CD4-positive, alpha-beta memory T cell (primary cell): Measurements from ENCODE around the gene SCG3. TPM values are rescaled to one million over a fixed set of nuclear protein-coding genes. Genes with fewer than 3 reads are reported as not detected.
A peak's percentile ranks its signal among the peaks of the same experiment; 100 is the strongest.
"Not testable (repeated sequence)": the region's sequence is repeated elsewhere in the genome, so short reads cannot be mapped to it uniquely, and the experiment has no call there.

Experiments
- CTCF ChIA-PET: fragments of 350-600 bp; sonication (Branson Sonifier 250); formaldehyde crosslinking; loops from one replicate; lab custom pipeline; 2021; ENCODE audit warnings: inconsistent platforms; ENCODE audit not compliant: partially characterized antibody; lab: Charles Lee
- POLR2A ChIA-PET: fragments of 350-600 bp; sonication (Branson Sonifier 250); formaldehyde crosslinking; loops from one replicate; lab custom pipeline; 2021; ENCODE audit not compliant: partially characterized antibody; lab: Charles Lee
- DNase-seq, 5 donors: peaks; one replicate each; pipeline versions ENCODE4 v3.0.0 to v3.0.0-alpha.2; 2020 to 2022; ENCODE audit warnings: mixed read lengths in 1 of 5
- H3K27ac ChIP-seq: one replicate; pipeline ENCODE4 v1.7.0; 2013; ENCODE audit warnings: low read depth, low read length
- H3K27me3 ChIP-seq: 2 replicates; pipeline ENCODE4 v1.7.0; 2013; ENCODE audit warnings: mild to moderate bottlenecking, low read length, moderate library complexity; ENCODE audit not compliant: insufficient read depth
- H3K36me3 ChIP-seq: 2 replicates; pipeline ENCODE4 v1.7.0; 2013; ENCODE audit warnings: mild to moderate bottlenecking, low read length, moderate library complexity; ENCODE audit not compliant: insufficient read depth
- H3K4me1 ChIP-seq: 2 replicates; pipeline ENCODE4 v1.7.0; 2013; ENCODE audit warnings: mild to moderate bottlenecking, low read length, moderate library complexity; ENCODE audit not compliant: insufficient read depth
- H3K4me3 ChIP-seq, 2 donors: one replicate each; pipeline ENCODE4 v1.7.0; 2013; ENCODE audit warnings: low read length in 2 of 2, mild to moderate bottlenecking in 1 of 2
- H3K9me3 ChIP-seq, 2 donors: one replicate each; pipeline ENCODE4 v1.7.0; 2013; ENCODE audit warnings: low read length in 2 of 2, control low read depth in 1 of 2; ENCODE audit not compliant: control insufficient read depth in 1 of 2
- H3K27ac Mint-ChIP-seq, 7 donors: one replicate each; pipeline ENCODE4 v1.8.0; 2020 to 2021; ENCODE audit warnings: mixed read lengths in 7 of 7, mild to moderate bottlenecking in 6 of 7, inconsistent platforms in 3 of 7, moderate library complexity in 3 of 7
- H3K27me3 Mint-ChIP-seq, 2 donors: one replicate each; pipeline ENCODE4 v1.8.0; 2020 to 2021; ENCODE audit warnings: mixed read lengths in 2 of 2
- H3K36me3 Mint-ChIP-seq, 2 donors: one replicate each; pipeline ENCODE4 v1.8.0; 2020 to 2021; ENCODE audit warnings: mixed read lengths in 2 of 2, inconsistent platforms in 1 of 2, mild to moderate bottlenecking in 1 of 2
- H3K4me1 Mint-ChIP-seq, 4 donors: one replicate each; pipeline ENCODE4 v1.8.0; 2020 to 2021; ENCODE audit warnings: mixed read lengths in 4 of 4, mild to moderate bottlenecking in 1 of 4
- H3K4me3 Mint-ChIP-seq, 8 donors: one replicate each; pipeline ENCODE4 v1.8.0; 2020 to 2021; ENCODE audit warnings: mixed read lengths in 8 of 8, mild to moderate bottlenecking in 7 of 8, moderate library complexity in 6 of 8, inconsistent platforms in 3 of 8
- H3K9me3 Mint-ChIP-seq, 8 donors: one replicate each; pipeline ENCODE4 v1.8.0; 2020 to 2021; ENCODE audit warnings: mixed read lengths in 8 of 8, mild to moderate bottlenecking in 5 of 8, inconsistent platforms in 3 of 8, moderate library complexity in 1 of 8
- intact Hi-C: fragments of 100-400 bp; cut with micrococcal nuclease; formaldehyde crosslinking; loops from one replicate; pipeline ENCODE4 v1.15.1; 2023
- polyA plus RNA-seq, 2 donors: library from polyadenylated mRNA; unstranded; fragments of 300-500 nt; fragmentation: Illumina TruSeq; gene quantifications; one replicate each; pipeline ENCODE4 v1.2.3, GENCODE V29; 2021
- total RNA-seq, 2 experiments: library from RNA; stranded (reverse); gene quantifications; one replicate each; pipeline ENCODE4 v1.2.3, GENCODE V29; 2021

The SCG3 gene
- total and polyA plus RNA-seq, 4 experiments from 2014 or later = not detected

DNA sequence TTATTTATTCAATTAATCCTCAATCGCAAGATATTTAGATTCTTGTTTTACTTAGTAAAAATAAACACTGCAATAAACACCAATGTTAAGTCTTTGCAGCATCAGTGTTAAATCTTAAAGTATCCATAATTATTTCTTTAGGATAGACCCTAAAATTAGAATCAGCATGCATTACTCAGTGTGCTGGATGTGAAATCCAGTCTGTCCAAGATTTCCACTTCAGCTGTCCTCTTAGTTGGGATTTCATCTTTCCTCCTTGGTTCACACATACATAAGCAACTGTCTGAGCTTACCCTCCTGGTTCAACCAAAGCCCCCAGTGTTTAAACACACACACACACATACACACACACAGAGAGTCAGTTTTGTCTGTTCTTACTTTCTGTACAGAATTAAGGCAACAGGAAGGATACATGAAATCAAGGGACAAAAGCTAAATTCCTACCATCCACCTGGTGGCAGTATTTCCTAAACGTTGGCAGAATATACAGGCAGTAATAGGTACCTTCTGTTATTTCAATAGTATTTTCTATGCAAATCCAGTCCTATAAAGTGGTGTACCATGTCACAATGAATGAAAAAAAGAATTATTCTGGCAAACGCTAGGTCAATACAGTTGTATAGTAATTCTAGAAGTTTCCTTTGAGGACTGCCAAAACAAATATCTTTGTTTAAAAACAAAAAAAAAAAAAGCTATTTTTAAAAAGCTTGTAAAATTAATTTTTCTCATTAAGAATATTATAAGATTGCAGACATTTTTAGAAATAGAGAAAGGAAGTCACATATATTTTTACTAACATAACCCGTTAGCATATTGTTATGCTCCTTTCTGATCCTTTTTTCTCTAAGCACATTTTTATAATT is 31.4 kb upstream of the SCG3 start:
- Histone ChIP-seq H3K27ac (no peak overlapping the region), H3K27me3 (no peaks in the 10 kb centered on the region), H3K4me1 (no peaks in the 10 kb centered on the region), H3K36me3 (no peaks in the 10 kb centered on the region), H3K4me3 (no peak overlapping the region), H3K9me3 (no peaks in the 10 kb centered on the region)
- ChIA-PET POLR2A (interaction anchor here (1.1 to 2.2 kb wide), 3 partner anchors 87 to 127 kb away, joined by 6 to 23 read pairs (median 7); partner anchors contain the start of gene LYSMD2), CTCF (interaction anchor here (0.6 to 8.8 kb wide), 33 partner anchors 8 to 578 kb away, joined by 3 to 283 read pairs (median 5); partner anchors contain the start of genes DMXL2 and LYSMD2)
- intact Hi-C loops = loop anchor here (1.0 to 10.0 kb wide), 3 partner anchors 85 to 255 kb away; no protein-coding TSS in a partner anchor
- no peaks in the 10 kb centered on the region for H3K36me3 Mint-ChIP-seq
- DNase-seq = peak; percentile 65 to 72 (median 68)
- H3K27ac Mint-ChIP-seq = no peak overlapping the region
- no peaks in the 10 kb centered on the region for H3K4me1 Mint-ChIP-seq
- H3K27me3 Mint-ChIP-seq = no peaks in the 10 kb centered on the region
- no peak overlapping the region for H3K4me3 Mint-ChIP-seq
- H3K9me3 Mint-ChIP-seq = no peaks in the 10 kb centered on the region

DNA sequence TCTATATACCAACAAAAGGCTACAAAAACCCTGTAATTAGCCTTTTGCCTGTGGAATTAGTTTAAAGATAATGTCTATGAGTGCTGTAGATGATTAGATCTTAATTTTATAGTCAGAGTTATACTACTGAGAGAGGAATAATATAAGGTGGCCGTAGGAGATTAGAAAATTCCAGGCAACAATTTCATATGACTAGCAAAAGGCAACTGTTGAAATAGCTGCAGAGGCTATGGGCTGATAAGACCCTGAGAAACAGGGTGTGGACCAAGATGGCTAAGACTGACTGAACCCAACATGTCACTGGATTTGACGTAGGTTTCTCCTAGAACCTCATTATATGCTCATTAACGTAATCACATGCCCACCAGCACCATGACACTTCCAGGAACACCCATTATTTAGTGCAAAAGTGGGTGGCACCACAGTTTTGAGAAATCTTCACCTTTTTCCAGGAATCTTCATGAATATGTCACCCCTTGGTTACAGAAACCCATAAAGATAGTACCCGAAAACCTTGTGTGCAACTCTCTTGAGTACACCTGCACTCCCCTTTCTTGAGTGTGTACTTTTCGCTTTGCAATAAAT is 29.1 kb upstream of the SCG3 start:
- no peak overlapping the region for H3K4me3 ChIP-seq
- POLR2A ChIA-PET = no interaction called here
- intact Hi-C loops = loop anchor here (10.0 kb wide), 1 partner anchor 253 kb away; no protein-coding TSS in a partner anchor
- H3K4me3 Mint-ChIP-seq = no peak overlapping the region
- no peaks in the 10 kb centered on the region for H3K9me3 ChIP-seq
- no peak for DNase-seq
- no peak overlapping the region for H3K27ac Mint-ChIP-seq
- no peaks in the 10 kb centered on the region for H3K4me1 ChIP-seq
- no peaks in the 10 kb centered on the region for H3K27me3 ChIP-seq
- H3K36me3 ChIP-seq = no peaks in the 10 kb centered on the region
- no peaks in the 10 kb centered on the region for H3K36me3 Mint-ChIP-seq
- CTCF ChIA-PET = interaction anchor here (8.8 kb wide), 1 partner anchor 123 kb away, joined by 283 read pairs; no protein-coding TSS in a partner anchor
- no peaks in the 10 kb centered on the region for H3K4me1 Mint-ChIP-seq
- H3K27ac ChIP-seq = no peak overlapping the region
- H3K27me3 Mint-ChIP-seq = no peaks in the 10 kb centered on the region
- no peaks in the 10 kb centered on the region for H3K9me3 Mint-ChIP-seq

DNA sequence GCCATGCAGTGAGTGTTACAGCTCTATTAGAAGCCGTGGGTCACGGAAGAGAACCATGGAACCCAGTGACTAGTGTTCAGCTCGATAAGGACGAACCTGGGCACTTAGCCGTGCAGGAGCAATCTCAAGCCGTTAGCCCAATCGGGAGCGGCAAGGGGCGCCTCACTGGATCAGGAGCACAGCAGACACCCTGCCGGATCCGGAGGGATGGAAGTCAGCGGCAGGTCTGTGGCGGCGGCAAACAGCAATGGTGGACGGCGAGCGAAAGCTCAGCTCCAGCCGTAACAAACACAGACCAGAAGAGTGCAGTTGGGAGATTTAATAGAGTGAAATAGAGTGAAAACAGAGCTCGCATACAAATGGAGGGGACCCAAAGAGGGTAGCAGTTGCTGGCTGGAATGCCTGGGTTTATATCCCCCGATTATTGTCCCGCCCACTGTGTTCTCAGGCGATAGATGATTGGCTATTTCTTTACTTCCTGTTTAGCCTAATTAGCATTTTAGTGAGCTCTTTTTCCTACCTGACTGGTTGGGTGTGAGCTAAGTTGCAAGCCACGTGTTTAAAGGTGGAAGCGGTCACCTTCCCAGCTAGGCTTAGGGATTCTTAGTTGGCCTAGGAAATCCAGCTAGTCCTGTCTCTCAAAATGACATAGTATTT is 25.8 kb upstream of the SCG3 start:
- H3K36me3 Mint-ChIP-seq, H3K27me3 Mint-ChIP-seq, H3K27ac ChIP-seq, H3K27me3 ChIP-seq, H3K9me3 Mint-ChIP-seq, H3K4me1 ChIP-seq, H3K4me1 Mint-ChIP-seq, H3K4me3 ChIP-seq, H3K4me3 Mint-ChIP-seq, H3K9me3 ChIP-seq, H3K27ac Mint-ChIP-seq, H3K36me3 ChIP-seq: not testable (repeated sequence)
- CTCF ChIA-PET = interaction anchor here (0.8 to 3.9 kb wide), 3 partner anchors 112 to 121 kb away, joined by 3 to 18 read pairs (median 5); no protein-coding TSS in a partner anchor
- intact Hi-C loops = loop anchor here (10.0 kb wide), 1 partner anchor 249 kb away; no protein-coding TSS in a partner anchor
- DNase-seq = peak in 1 of 5 donors; percentile 1
- POLR2A ChIA-PET = interaction anchor here (0.6 kb wide), 1 partner anchor 102 kb away, joined by 3 read pairs; no protein-coding TSS in a partner anchor

DNA sequence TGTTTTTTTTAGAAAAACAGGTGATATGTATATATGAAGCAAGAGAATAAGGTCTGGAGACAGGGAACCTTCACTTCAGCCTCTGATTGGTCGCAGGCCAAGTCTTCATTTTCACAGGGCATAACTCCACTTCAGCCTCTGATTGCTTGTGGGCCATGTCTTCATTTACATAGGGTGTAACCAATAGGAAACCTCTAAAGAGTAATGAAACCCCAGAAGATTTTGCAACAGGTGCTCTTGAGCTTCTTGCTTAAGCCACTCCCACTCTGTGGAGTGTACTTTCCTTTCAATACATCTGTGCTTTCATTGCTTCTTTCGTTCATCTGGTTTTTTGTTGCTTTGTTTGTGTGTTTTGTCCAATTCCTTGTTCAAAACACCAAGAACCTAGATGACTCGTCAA is 22.6 kb upstream of the SCG3 start:
- intact Hi-C loops = loop anchor here (10.0 kb wide), 1 partner anchor 246 kb away; no protein-coding TSS in a partner anchor
- H3K9me3 Mint-ChIP-seq = no peaks in the 10 kb centered on the region
- H3K27me3 Mint-ChIP-seq = peaks cover 0 to 3% of the 10 kb centered on the region in 2 donors
- Histone ChIP-seq H3K9me3 (no peaks in the 10 kb centered on the region), H3K4me3 (no peak overlapping the region), H3K4me1 (no peaks in the 10 kb centered on the region), H3K27ac (no peak overlapping the region), H3K36me3 (no peaks in the 10 kb centered on the region), H3K27me3 (no peaks in the 10 kb centered on the region)
- CTCF ChIA-PET = interaction anchor here (1.3 to 1.8 kb wide), 2 partner anchors 9 to 118 kb away, joined by 3 to 8 read pairs; no protein-coding TSS in a partner anchor
- no peaks in the 10 kb centered on the region for H3K4me1 Mint-ChIP-seq
- no peaks in the 10 kb centered on the region for H3K36me3 Mint-ChIP-seq
- POLR2A ChIA-PET = no interaction called here
- H3K4me3 Mint-ChIP-seq = no peak overlapping the region
- H3K27ac Mint-ChIP-seq = no peak overlapping the region
- DNase-seq = no peak

DNA sequence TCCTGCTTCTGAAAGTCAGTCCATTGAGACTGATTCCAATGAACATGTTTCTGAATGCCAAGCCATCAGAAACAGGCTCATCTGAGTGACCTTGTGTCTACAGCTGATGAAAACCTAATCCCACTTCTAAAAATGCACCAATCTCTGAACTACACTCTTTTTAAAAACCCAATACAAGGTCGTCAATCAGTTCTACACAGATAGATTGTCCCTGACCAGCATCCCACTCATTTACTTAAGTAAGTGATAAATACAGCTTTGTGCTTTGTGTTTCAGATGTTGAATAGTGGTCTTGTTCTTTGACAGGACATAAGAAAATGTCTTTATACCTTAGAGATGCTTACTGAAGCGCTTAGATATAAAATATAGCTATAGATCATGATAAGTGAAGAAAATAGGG is 20.2 kb upstream of the SCG3 start:
- H3K4me1 Mint-ChIP-seq = no peaks in the 10 kb centered on the region
- ChIA-PET POLR2A (no interaction called here), CTCF (interaction anchor here (2.0 kb wide), 1 partner anchor 11 kb away, joined by 5 read pairs; no protein-coding TSS in a partner anchor)
- peaks cover 0 to 3% of the 10 kb centered on the region in 2 donors for H3K27me3 Mint-ChIP-seq
- intact Hi-C loops = no loop called here
- no peaks in the 10 kb centered on the region for H3K4me1 ChIP-seq
- DNase-seq = no peak
- H3K4me3 ChIP-seq = no peak overlapping the region
- no peaks in the 10 kb centered on the region for H3K27me3 ChIP-seq
- no peaks in the 10 kb centered on the region for H3K36me3 Mint-ChIP-seq
- no peak overlapping the region for H3K27ac ChIP-seq
- H3K9me3 Mint-ChIP-seq = no peaks in the 10 kb centered on the region
- H3K27ac Mint-ChIP-seq = no peak overlapping the region
- H3K9me3 ChIP-seq = no peaks in the 10 kb centered on the region
- H3K36me3 ChIP-seq = no peaks in the 10 kb centered on the region
- H3K4me3 Mint-ChIP-seq = no peak overlapping the region

DNA sequence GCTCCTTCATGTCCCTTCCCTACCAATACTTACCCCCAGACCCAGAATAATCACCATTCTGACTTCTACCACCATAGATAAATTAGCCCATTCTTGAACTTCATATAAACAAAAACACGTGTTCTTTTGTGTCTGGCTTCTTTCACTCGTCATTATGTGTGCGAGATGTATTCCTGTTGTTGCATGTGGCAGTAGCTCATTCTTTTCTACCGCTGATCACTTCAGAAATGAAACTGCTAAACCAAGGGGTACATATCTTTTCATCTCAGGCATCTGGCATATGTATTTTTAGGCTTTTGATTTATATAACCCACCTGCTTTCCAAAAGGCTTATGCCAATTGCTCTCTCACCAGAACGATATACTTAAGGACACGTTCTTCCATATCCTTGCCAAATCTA is 13.8 kb upstream of the SCG3 start:
- Mint-ChIP-seq H3K36me3 (no peaks in the 10 kb centered on the region), H3K27ac (no peak overlapping the region), H3K9me3 (no peaks in the 10 kb centered on the region), H3K4me1 (peaks cover 0 to 4% (median 0%) of the 10 kb centered on the region in 4 donors), H3K27me3 (peaks cover 17 to 21% of the 10 kb centered on the region in 2 donors), H3K4me3 (no peak overlapping the region)
- POLR2A ChIA-PET = no interaction called here
- Histone ChIP-seq H3K9me3 (no peaks in the 10 kb centered on the region), H3K36me3 (no peaks in the 10 kb centered on the region), H3K4me1 (no peaks in the 10 kb centered on the region), H3K27me3 (no peaks in the 10 kb centered on the region), H3K4me3 (no peak overlapping the region), H3K27ac (no peak overlapping the region)
- CTCF ChIA-PET = no interaction called here
- intact Hi-C loops = no loop called here
- DNase-seq = no peak
